Gastroesophageal sphincter (tissue), 4 donors: Measurements from ENCODE around the gene MAL. TPM values are rescaled to one million over a fixed set of nuclear protein-coding genes. Genes with fewer than 3 reads are reported as not detected.

Experiments
- ATAC-seq: fragments of 150-250 bp; one replicate; pipeline ENCODE4 v1.9.1; 2016; ENCODE audit warnings: mild to moderate bottlenecking, moderate library complexity
- H3K27ac ChIP-seq, 4 donors: fragments of 200-600 bp; sonication (generic) in 3 of 4; 1 replicate in 3 of 4; 2 replicates in 1 of 4; pipeline ENCODE4 v1.5.1; 2016 to 2019
- H3K27me3 ChIP-seq: fragments of 200-600 bp; sonication (generic); one replicate; pipeline ENCODE4 v1.5.1; 2019
- H3K36me3 ChIP-seq, 2 donors: fragments of 200-600 bp; sonication (generic); one replicate each; pipeline ENCODE4 v1.5.1; 2019; ENCODE audit warnings: control low read depth in 1 of 2
- H3K4me1 ChIP-seq, 3 donors: fragments of 200-600 bp; sonication (generic); 1 replicate in 2 of 3; 2 replicates in 1 of 3; pipeline ENCODE4 v1.5.1; 2016 to 2019; ENCODE audit warnings: control low read depth in 2 of 3
- H3K4me3 ChIP-seq, 2 donors: fragments of 200-600 bp; sonication (generic); one replicate each; pipeline ENCODE4 v1.5.1; 2019; ENCODE audit warnings: mild to moderate bottlenecking in 1 of 2, moderate library complexity in 1 of 2
- H3K9me3 ChIP-seq, 3 donors: fragments of 200-600 bp; sonication (generic); one replicate each; pipeline ENCODE4 v1.5.1; 2017 to 2019; ENCODE audit warnings: control low read depth in 2 of 3
- CTCF ChIP-seq, 4 experiments: fragments of 200-600 bp in 2 of 4; fragments of 450-650 bp in 2 of 4; sonication (generic) in 1 of 4; IDR thresholded peaks; one replicate each; pipeline ENCODE4 v1.5.1; 2017 to 2019; ENCODE audit warnings: antibody characterized with exemption in 4 of 4, mild to moderate bottlenecking in 2 of 4, moderate library complexity in 2 of 4
- EP300 ChIP-seq: sonication (generic); formaldehyde crosslinking; IDR thresholded peaks from one replicate; pipeline ENCODE4 v1.6.1; 2017; ENCODE audit warnings: antibody characterized with exemption, mild to moderate bottlenecking
- POLR2A ChIP-seq, 2 donors: fragments of 450-650 bp; IDR thresholded peaks; one replicate each; pipeline ENCODE4 v1.6.1; 2017; ENCODE audit warnings: antibody characterized with exemption in 2 of 2, mild to moderate bottlenecking in 2 of 2, moderate library complexity in 1 of 2
- POLR2AphosphoS5 ChIP-seq: sonication (generic); formaldehyde crosslinking; IDR thresholded peaks from one replicate; pipeline ENCODE4 v1.6.1; 2017; ENCODE audit warnings: antibody characterized with exemption
- WGBS, 2 donors: methylation state at CpG; one replicate each; pipeline ENCODE4 v1.1.5; 2018; ENCODE audit warnings: low coverage in 1 of 2; 5-methylcytosine and 5-hydroxymethylcytosine counted together
- total RNA-seq, 4 donors: library from RNA; depleted of rRNA; stranded (reverse); fragments of >200 nt; gene quantifications; one replicate each; pipeline ENCODE4 v1.1.0, GENCODE V29; 2016

MAL gene
- total RNA-seq, 4 donors from 2014 or later: 21.3 to 39.8 (median 32.0) TPM

GRCh38 chr2:95018861-95019550, 6.5 kb upstream of the MAL start:
- no peak overlapping the region for H3K27ac ChIP-seq
- no peaks in the 10 kb centered on the region for H3K36me3 ChIP-seq
- TF ChIP-seq EP300 (no peak), POLR2AphosphoS5 (no peak), CTCF (IDR thresholded peaks at IDR 0.05) (no peak), POLR2A (IDR thresholded peaks at IDR 0.05) (no peak)
- peaks cover 27% of the 10 kb centered on the region for H3K27me3 ChIP-seq
- no peak overlapping the region for H3K4me3 ChIP-seq
- no peak for ATAC-seq
- H3K4me1 ChIP-seq: no peaks in the 10 kb centered on the region
- WGBS, 2 donors: 64 to 86% methylated on average over 4 to 8 of the region's 12 CpGs
- no peaks in the 10 kb centered on the region for H3K9me3 ChIP-seq

GRCh38 chr2:95019572-95019971, 5.9 kb upstream of the MAL start:
- Histone ChIP-seq H3K27me3 (peaks cover 33% of the 10 kb centered on the region), H3K27ac (no peak overlapping the region), H3K36me3 (no peaks in the 10 kb centered on the region), H3K4me1 (peaks cover 0 to 1% (median 0%) of the 10 kb centered on the region in 3 donors), H3K4me3 (no peak overlapping the region), H3K9me3 (no peaks in the 10 kb centered on the region)
- ATAC-seq: no peak
- WGBS, 2 donors: 61 to 89% methylated on average over 2 to 3 of the region's 4 CpGs
- TF ChIP-seq POLR2AphosphoS5 (no peak), POLR2A (IDR thresholded peaks at IDR 0.05) (no peak), CTCF (IDR thresholded peaks at IDR 0.05) (no peak), EP300 (no peak)

GRCh38 chr2:95020275-95021022, 5.1 kb upstream of the MAL start:
- no peak for TF ChIP-seq EP300
- TF ChIP-seq CTCF (IDR thresholded peaks at IDR 0.05): no peak
- TF ChIP-seq POLR2AphosphoS5: no peak
- TF ChIP-seq POLR2A (IDR thresholded peaks at IDR 0.05): no peak
- Histone ChIP-seq H3K36me3 (no peaks in the 10 kb centered on the region), H3K9me3 (no peaks in the 10 kb centered on the region), H3K27me3 (peaks cover 41% of the 10 kb centered on the region), H3K4me3 (no peak overlapping the region), H3K4me1 (peaks cover 0 to 10% (median 2%) of the 10 kb centered on the region in 3 donors), H3K27ac (no peak overlapping the region)
- WGBS, 2 donors: 71% methylated on average over 4 of the region's 9 CpGs; no CpG with 5 or more reads in 1 of the 2 donors
- ATAC-seq: no peak

- no peak overlapping the region for H3K27ac ChIP-seq
- H3K4me3 ChIP-seq: no peak overlapping the region
- H3K9me3 ChIP-seq: no peaks in the 10 kb centered on the region
- ATAC-seq: no peak
- peaks cover 47% of the 10 kb centered on the region for H3K27me3 ChIP-seq
- H3K4me1 ChIP-seq: peaks cover 0 to 16% (median 8%) of the 10 kb centered on the region in 3 donors
- no peak for TF ChIP-seq POLR2A (IDR thresholded peaks at IDR 0.05)
- TF ChIP-seq POLR2AphosphoS5: no peak
- no peak for TF ChIP-seq EP300
- TF ChIP-seq CTCF (IDR thresholded peaks at IDR 0.05): no peak
- H3K36me3 ChIP-seq: no peaks in the 10 kb centered on the region
- no CpG with 5 or more reads among the region's 5 CpGs for WGBS, 2 donors
Measured at GRCh38 chr2:95021023-95021416, 4.5 kb upstream of the MAL start.

GRCh38 chr2:95021847-95022246, 3.7 kb upstream of the MAL start:
- no peak for ATAC-seq
- peaks cover 0 to 24% (median 10%) of the 10 kb centered on the region in 3 donors for H3K4me1 ChIP-seq
- H3K9me3 ChIP-seq: no peaks in the 10 kb centered on the region
- H3K36me3 ChIP-seq: no peaks in the 10 kb centered on the region
- peaks cover 55% of the 10 kb centered on the region for H3K27me3 ChIP-seq
- 80% methylated on average over 1 of the region's 4 CpGs; no CpG with 5 or more reads in 1 of the 2 donors for WGBS, 2 donors
- no peak overlapping the region for H3K27ac ChIP-seq
- no peak overlapping the region for H3K4me3 ChIP-seq
- TF ChIP-seq POLR2A (IDR thresholded peaks at IDR 0.05): no peak
- TF ChIP-seq POLR2AphosphoS5: no peak
- TF ChIP-seq EP300: no peak
- TF ChIP-seq CTCF (IDR thresholded peaks at IDR 0.05): no peak
